Keratinocyte (primary cell): ENCODE measurements around the gene OR52B6. TPM values are rescaled to one million over a fixed set of nuclear protein-coding genes. Genes with fewer than 3 reads are reported as not detected.

Experiments
- DNase-seq: peaks from one replicate; pipeline ENCODE4 v3.0.0-alpha.2; 2011; ENCODE audit warnings: low read depth, missing footprints, low spot score
- FAIRE-seq: peaks from 2 replicates; lab custom pipeline; 2011; peaks lifted over from hg19 to GRCh38; lab: Jason Lieb, UNC
- H2AFZ ChIP-seq: 2 replicates; pipeline ENCODE4 v1.6.0; 2012; ENCODE audit warnings: low read length, control low read depth, inconsistent platforms; ENCODE audit not compliant: control insufficient read depth
- H3K27ac ChIP-seq: 2 replicates; pipeline ENCODE4 v1.5.1; 2011; ENCODE audit warnings: low read length; ENCODE audit not compliant: control insufficient read depth, insufficient read depth
- H3K27me3 ChIP-seq: 3 replicates; pipeline ENCODE4 v1.6.0; 2011; ENCODE audit warnings: low read length; ENCODE audit not compliant: control insufficient read depth, insufficient read depth; ENCODE audit errors: extremely low read depth
- H3K36me3 ChIP-seq, 2 experiments: 2 replicates in 1 of 2; 3 replicates in 1 of 2; pipeline ENCODE4 v1.5.1; 2011; ENCODE audit warnings: low read length in 2 of 2, mild to moderate bottlenecking in 1 of 2; ENCODE audit not compliant: control insufficient read depth in 2 of 2, insufficient read depth in 2 of 2; ENCODE audit errors: extremely low read depth in 1 of 2
- H3K4me1 ChIP-seq: 3 replicates; pipeline ENCODE4 v1.5.1; 2011; ENCODE audit warnings: low read length; ENCODE audit not compliant: control insufficient read depth, insufficient read depth; ENCODE audit errors: extremely low read depth
- H3K4me2 ChIP-seq: 3 replicates; pipeline ENCODE4 v1.6.0; 2011; ENCODE audit warnings: low read depth, low read length; ENCODE audit not compliant: control insufficient read depth, insufficient read depth; ENCODE audit errors: extremely low read depth
- H3K4me3 ChIP-seq, 3 experiments: fragments of 200-600 bp in 1 of 3; sonication (generic) in 1 of 3; 2 replicates in 2 of 3; 3 replicates in 1 of 3; pipeline ENCODE4 v1.5.1; 2011 to 2016; ENCODE audit warnings: low read length in 3 of 3, mild to moderate bottlenecking in 3 of 3, control low read depth in 2 of 3, inconsistent platforms in 1 of 3, low read depth in 1 of 3, mixed read lengths in 1 of 3, mixed run types in 1 of 3, moderate library complexity in 1 of 3; ENCODE audit not compliant: control insufficient read depth in 2 of 3, insufficient read depth in 2 of 3; ENCODE audit errors: extremely low read depth in 1 of 3
- H3K79me2 ChIP-seq: 2 replicates; pipeline ENCODE4 v1.6.0; 2012; ENCODE audit warnings: low read length; ENCODE audit not compliant: control insufficient read depth, insufficient read depth
- H3K9ac ChIP-seq: 3 replicates; pipeline ENCODE4 v1.6.0; 2011; ENCODE audit warnings: low read length; ENCODE audit not compliant: control insufficient read depth, insufficient read depth; ENCODE audit errors: extremely low read depth
- H3K9me1 ChIP-seq: 3 replicates; pipeline ENCODE4 v1.6.0; 2011; ENCODE audit warnings: low read length; ENCODE audit not compliant: control insufficient read depth, insufficient read depth; ENCODE audit errors: extremely low read depth
- H3K9me3 ChIP-seq: 2 replicates; pipeline ENCODE4 v1.5.1; 2012; ENCODE audit warnings: low read depth, low read length; ENCODE audit not compliant: control insufficient read depth
- H4K20me1 ChIP-seq: 3 replicates; pipeline ENCODE4 v1.6.0; 2011; ENCODE audit warnings: low read length; ENCODE audit not compliant: control insufficient read depth, insufficient read depth; ENCODE audit errors: extremely low read depth
- EZH2 ChIP-seq: IDR thresholded peaks from one replicate; pipeline ENCODE4 v1.6.1; 2012; ENCODE audit warnings: inconsistent platforms, mild to moderate bottlenecking, low read length, moderate library complexity
- dilution Hi-C: fragments of 300-500 bp; cut with MboI; formaldehyde crosslinking; loops from one replicate; pipeline ENCODE4 v1.7.0; 2020; ENCODE audit warnings: low sequenced_read_pairs; ENCODE audit not compliant: extremely low pct_ligation_motif_present
- polyA plus RNA-seq, 5 experiments: library from polyadenylated mRNA; depleted of rRNA in 3 of 5; stranded (reverse) in 3 of 5; stranded (forward) in 1 of 5; unstranded in 1 of 5; fragments of >200 nt; gene quantifications; 1 replicate in 1 of 5; 2 replicates in 3 of 5; 3 replicates in 1 of 5; pipeline versions ENCODE4 v1.2.1 to v1.2.3, GENCODE V29; 2011 to 2012; ENCODE audit warnings: missing spikeins in 2 of 5, low read depth in 1 of 5, low replicate concordance in 1 of 5
- TF ChIP-seq, protein P1 (sequence below), 3 experiments: IDR thresholded peaks in 1 of 3; conservative IDR thresholded peaks in 1 of 3; optimal IDR thresholded peaks in 1 of 3; 2 replicates in 2 of 3; 3 replicates in 1 of 3; pipeline versions ENCODE3 to v1.5.1; 2011; ENCODE audit warnings: low read length in 3 of 3, mild to moderate bottlenecking in 3 of 3, moderate library complexity in 2 of 3, control low read depth in 1 of 3, inconsistent platforms in 1 of 3; ENCODE audit not compliant: insufficient read depth in 2 of 3; ENCODE audit errors: extremely low read depth in 1 of 3

OR52B6 gene
- polyA plus RNA-seq, 1 donor (not counting 4 experiments of a cell fraction or from before 2014, with no cell fraction given) = not detected

DNA sequence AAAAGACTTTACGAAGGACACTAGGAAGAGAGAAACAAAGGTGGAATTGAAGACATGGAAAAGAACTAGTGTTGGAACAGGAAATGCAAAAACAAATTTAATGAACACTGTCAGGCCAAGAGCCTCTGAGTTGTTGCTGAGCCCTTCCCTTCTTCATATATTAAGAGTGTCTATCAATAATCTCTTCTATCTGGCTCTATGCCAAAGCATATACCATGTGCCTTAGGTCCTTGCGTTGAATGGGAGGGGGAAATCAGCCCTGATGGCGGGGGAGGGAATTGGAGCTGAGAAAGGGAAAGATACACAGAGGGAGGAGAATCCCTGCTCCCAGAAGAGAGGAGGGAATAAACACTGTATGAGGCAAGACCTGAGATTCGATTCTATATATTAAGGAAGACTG is 5.5 kb upstream of the OR52B6 start:
- Histone ChIP-seq H3K79me2 (no peaks in the 10 kb centered on the region), H3K27ac (no peak overlapping the region), H3K9me1 (no peaks in the 10 kb centered on the region), H3K9ac (no peak overlapping the region), H3K36me3 (no peaks in the 10 kb centered on the region), H2AFZ (no peak overlapping the region), H3K4me2 (no peak overlapping the region), H3K27me3 (no peaks in the 10 kb centered on the region), H4K20me1 (no peaks in the 10 kb centered on the region), H3K4me1 (no peaks in the 10 kb centered on the region), H3K9me3 (no peaks in the 10 kb centered on the region), H3K4me3 (no peak overlapping the region)
- DNase-seq (no peak), FAIRE-seq (no peak)
- dilution Hi-C loops = no loop called here
- TF ChIP-seq EZH2 = no peak
- TF ChIP-seq, protein P1, sequence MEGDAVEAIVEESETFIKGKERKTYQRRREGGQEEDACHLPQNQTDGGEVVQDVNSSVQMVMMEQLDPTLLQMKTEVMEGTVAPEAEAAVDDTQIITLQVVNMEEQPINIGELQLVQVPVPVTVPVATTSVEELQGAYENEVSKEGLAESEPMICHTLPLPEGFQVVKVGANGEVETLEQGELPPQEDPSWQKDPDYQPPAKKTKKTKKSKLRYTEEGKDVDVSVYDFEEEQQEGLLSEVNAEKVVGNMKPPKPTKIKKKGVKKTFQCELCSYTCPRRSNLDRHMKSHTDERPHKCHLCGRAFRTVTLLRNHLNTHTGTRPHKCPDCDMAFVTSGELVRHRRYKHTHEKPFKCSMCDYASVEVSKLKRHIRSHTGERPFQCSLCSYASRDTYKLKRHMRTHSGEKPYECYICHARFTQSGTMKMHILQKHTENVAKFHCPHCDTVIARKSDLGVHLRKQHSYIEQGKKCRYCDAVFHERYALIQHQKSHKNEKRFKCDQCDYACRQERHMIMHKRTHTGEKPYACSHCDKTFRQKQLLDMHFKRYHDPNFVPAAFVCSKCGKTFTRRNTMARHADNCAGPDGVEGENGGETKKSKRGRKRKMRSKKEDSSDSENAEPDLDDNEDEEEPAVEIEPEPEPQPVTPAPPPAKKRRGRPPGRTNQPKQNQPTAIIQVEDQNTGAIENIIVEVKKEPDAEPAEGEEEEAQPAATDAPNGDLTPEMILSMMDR (optimal IDR thresholded peaks at IDR 0.05 in 1 of 3, IDR thresholded peaks at IDR 0.05 in 1 of 3, conservative IDR thresholded peaks at IDR 0.05 in 1 of 3; ENCODE audit: extremely low read depth in 1 of 3, insufficient read depth in 2 of 3, low read length in 3 of 3) = no peak

GRCh38 chr11:5577101-5577500 is 3.6 kb upstream of the OR52B6 start:
- no peaks in the 10 kb centered on the region for H3K9me1 ChIP-seq
- no peaks in the 10 kb centered on the region for H3K9me3 ChIP-seq
- DNase-seq (no peak), FAIRE-seq (no peak)
- no peaks in the 10 kb centered on the region for H3K36me3 ChIP-seq
- H3K9ac ChIP-seq = no peak overlapping the region
- H3K4me3 ChIP-seq = no peak overlapping the region
- no peaks in the 10 kb centered on the region for H3K27me3 ChIP-seq
- no peak overlapping the region for H2AFZ ChIP-seq
- H3K27ac ChIP-seq = no peak overlapping the region
- TF ChIP-seq EZH2 = no peak
- TF ChIP-seq, protein P1 (optimal IDR thresholded peaks at IDR 0.05 in 1 of 3, IDR thresholded peaks at IDR 0.05 in 1 of 3, conservative IDR thresholded peaks at IDR 0.05 in 1 of 3; ENCODE audit: extremely low read depth in 1 of 3, insufficient read depth in 2 of 3, low read length in 3 of 3) = no peak
- H3K4me1 ChIP-seq = no peaks in the 10 kb centered on the region
- H3K4me2 ChIP-seq = no peak overlapping the region
- dilution Hi-C loops = no loop called here
- H4K20me1 ChIP-seq = no peaks in the 10 kb centered on the region
- no peaks in the 10 kb centered on the region for H3K79me2 ChIP-seq
